Astrocyte of the spinal cord (primary cell): ENCODE results near the gene PPM1H.

Experiments used
- DNase-seq: peaks from one replicate; pipeline ENCODE4 v3.0.0; 2011; ENCODE audit warnings: low read depth, low spot score
- H3K4me3 ChIP-seq: 2 replicates; pipeline ENCODE4 v1.5.1; 2011; ENCODE audit warnings: low read depth, mild to moderate bottlenecking, low read length, moderate library complexity
- in situ Hi-C: cut with HindIII; loops from 2 replicates; pipeline ENCODE4 v1.10.0; 2017; ENCODE audit warnings: low sequenced_read_pairs
- TF ChIP-seq, protein P1 (sequence below): IDR thresholded peaks from 2 replicates; pipeline ENCODE4 v1.5.1; 2012; ENCODE audit warnings: low read depth, mild to moderate bottlenecking, low read length, inconsistent platforms

The PPM1H gene, protein sequence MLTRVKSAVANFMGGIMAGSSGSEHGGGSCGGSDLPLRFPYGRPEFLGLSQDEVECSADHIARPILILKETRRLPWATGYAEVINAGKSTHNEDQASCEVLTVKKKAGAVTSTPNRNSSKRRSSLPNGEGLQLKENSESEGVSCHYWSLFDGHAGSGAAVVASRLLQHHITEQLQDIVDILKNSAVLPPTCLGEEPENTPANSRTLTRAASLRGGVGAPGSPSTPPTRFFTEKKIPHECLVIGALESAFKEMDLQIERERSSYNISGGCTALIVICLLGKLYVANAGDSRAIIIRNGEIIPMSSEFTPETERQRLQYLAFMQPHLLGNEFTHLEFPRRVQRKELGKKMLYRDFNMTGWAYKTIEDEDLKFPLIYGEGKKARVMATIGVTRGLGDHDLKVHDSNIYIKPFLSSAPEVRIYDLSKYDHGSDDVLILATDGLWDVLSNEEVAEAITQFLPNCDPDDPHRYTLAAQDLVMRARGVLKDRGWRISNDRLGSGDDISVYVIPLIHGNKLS

DNA sequence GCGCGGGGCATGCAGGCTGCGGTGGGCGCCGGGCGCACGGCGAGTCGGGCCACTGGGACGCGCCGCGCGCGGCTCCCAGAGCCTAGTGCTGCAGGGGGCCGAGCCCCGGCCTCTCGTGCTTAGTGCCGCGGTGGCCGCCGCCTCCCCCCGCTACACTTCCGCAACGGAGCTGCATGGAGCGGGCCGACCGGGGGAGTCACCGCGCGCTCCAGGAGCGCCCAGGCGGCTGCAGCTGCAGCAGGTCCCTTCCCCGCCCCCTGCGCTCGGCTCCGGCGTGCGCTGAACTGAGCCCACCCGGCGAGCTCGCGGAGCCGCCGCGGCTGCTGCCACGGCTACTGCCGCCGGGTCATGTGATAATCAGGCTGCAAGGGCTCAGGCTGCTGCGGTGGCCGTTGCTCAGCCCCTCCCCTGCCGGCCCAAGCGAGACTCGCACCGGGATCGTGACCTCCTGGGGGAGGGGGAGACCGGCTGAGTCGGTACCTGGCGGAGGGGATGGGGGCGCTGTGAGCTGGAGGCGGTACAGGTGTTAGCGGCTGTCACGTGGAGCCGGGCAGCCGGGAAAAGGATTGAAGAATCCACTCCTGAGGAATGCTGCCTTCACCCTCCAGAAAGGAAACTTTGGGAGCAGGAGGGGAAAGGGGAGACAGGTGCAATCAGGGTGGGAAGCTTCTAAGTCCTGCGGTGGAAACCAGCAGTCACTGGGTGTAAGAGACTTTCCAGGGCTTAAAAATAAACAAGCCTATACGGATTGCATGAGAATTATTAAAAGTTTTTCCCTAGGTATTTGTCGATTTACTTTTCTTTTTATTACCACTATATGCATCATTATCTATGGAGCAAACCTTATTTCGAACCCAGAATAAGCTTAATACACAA, at the start of gene PPM1H:
Gene PPM1H (minus strand): TSS at position 352 of the 876 bp plus-strand sequence. CDS start 414 bp downstream, outside the sequence.
- peak within 1 kb of the TSS; percentile 59 for H3K4me3 ChIP-seq
- in situ Hi-C loops = no loop called here
- peak; percentile 22 for DNase-seq
- TF ChIP-seq, protein P1, sequence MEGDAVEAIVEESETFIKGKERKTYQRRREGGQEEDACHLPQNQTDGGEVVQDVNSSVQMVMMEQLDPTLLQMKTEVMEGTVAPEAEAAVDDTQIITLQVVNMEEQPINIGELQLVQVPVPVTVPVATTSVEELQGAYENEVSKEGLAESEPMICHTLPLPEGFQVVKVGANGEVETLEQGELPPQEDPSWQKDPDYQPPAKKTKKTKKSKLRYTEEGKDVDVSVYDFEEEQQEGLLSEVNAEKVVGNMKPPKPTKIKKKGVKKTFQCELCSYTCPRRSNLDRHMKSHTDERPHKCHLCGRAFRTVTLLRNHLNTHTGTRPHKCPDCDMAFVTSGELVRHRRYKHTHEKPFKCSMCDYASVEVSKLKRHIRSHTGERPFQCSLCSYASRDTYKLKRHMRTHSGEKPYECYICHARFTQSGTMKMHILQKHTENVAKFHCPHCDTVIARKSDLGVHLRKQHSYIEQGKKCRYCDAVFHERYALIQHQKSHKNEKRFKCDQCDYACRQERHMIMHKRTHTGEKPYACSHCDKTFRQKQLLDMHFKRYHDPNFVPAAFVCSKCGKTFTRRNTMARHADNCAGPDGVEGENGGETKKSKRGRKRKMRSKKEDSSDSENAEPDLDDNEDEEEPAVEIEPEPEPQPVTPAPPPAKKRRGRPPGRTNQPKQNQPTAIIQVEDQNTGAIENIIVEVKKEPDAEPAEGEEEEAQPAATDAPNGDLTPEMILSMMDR = peak; percentile 31

DNA sequence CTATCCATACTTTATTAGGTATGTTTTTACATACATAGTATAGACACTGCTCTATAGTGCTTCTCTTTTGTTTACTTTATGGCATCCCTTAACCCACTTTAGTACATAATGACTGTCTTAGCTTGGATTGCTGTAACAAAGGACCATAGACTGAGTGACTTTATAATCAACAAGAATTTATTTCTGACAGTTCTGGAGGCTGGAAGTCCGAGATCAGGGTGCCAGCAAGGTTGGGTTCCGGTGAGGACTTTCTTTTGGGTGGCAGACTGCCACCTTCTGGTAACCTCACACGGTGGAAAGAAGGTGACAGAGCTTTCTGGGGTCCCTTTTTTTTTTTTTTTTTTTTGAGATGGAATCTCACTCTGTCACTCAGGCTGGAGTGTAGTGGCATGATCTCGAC, 48.6 kb upstream of the PPM1H start:
- in situ Hi-C loops = no loop called here
- no peak overlapping the region for H3K4me3 ChIP-seq
- TF ChIP-seq, protein P1 = peak; percentile 6
- DNase-seq = no peak

DNA sequence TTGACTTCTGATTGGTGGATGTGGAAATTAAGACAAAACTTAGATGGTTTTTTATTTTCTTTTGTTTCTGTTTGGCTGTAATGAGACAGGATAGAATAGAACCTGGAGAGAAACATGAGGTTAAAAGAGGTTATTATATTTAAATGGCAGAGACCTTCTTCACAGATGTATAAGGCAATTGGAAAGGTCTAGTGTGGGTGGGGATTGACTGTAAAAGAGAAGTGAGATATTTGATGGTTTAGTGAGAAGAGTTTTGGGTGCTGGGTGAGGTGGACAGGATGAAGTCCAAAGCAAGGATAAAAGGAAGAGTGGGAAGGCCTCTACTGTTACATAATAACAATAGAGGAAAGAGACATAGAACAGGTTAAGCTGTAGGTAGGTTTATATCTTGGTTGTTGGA, 43.8 kb upstream of the PPM1H start:
- in situ Hi-C loops = no loop called here
- TF ChIP-seq, protein P1 = no peak

DNA sequence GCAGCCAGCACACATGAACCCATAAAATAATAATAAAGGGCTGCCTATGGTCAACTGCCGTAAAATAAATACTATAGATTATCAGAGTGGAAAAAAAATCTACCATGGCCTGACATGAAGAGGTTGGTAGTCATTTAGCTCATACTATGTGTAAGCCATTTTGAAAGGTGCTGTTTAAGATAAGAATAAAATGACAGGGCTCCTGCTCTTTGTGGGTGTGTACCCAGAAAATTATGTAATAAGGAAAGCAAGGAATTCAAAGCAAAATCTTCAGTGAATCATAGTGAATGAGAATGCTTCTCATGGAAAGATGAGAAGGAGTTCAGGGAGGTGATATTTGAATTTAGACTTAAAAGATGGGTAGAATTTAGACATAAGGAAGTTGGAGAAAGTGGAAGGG, 42.9 kb upstream of the PPM1H start:
- DNase-seq = no peak
- in situ Hi-C loops = no loop called here
- TF ChIP-seq, protein P1 = no peak
- H3K4me3 ChIP-seq = no peak overlapping the region

More for the DNA sequence above, 43.8 kb upstream of the PPM1H start:
- DNase-seq = no peak
- no peak overlapping the region for H3K4me3 ChIP-seq

DNA sequence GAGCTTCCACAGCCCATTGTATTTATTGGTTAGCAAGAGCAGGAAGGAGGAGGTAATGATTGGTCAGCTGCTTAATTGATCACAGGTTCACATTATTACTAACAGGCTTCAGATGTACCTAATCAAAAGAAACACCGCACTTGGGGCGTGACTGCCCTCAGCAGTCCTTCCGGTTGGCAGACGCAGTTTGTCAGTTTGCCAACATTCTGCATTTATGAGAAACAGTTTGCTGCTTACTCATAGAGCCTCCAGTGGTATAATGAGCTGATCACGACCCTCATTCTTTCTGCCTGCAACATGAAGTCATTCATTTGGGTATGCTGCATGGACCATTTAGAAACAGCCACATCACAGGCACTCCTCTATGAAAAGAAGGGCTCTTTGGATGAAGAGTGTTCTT, 42.5 kb upstream of the PPM1H start:
- TF ChIP-seq, protein P1 = no peak
- in situ Hi-C loops = no loop called here
- DNase-seq = peak; percentile 27
- no peak overlapping the region for H3K4me3 ChIP-seq

DNA sequence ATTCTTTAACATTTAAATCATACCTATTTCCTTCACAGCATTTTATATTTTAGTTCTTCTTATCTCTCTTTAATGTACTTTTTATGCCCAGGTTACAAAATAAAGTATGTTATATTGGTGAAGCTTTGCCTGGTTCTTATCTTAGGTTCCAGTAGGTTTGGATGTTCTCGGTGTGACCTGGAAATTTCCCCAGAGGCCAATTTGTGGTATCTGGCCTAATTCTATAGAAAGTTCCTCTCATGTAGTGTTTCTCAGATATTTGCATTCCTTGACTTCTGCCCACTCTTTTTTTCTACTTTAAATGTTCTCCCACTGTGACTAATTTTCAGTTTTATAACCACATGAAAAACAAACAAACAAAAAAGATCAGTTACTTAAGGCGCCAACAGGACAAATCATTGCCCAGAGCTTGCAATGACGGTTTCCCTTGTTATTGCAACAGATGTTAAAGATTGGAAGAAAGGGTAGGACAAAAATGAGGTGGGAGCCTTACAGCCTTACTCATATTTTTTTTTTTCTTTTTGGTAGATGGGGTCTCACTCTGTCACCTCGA, 41.2 kb upstream of the PPM1H start:
- TF ChIP-seq, protein P1 = no peak
- DNase-seq = no peak
- H3K4me3 ChIP-seq = no peak overlapping the region
- in situ Hi-C loops = no loop called here
